RCC 7860 (cell line): ENCODE measurements around the gene PPP1R9B.

Experiments used
- DNase-seq: peaks from one replicate; pipeline ENCODE4 v3.0.0-alpha.2; 2015; ENCODE audit warnings: low spot score
- FAIRE-seq: peaks from 2 replicates; lab custom pipeline; 2012; peaks lifted over from hg19 to GRCh38; lab: Jason Lieb, UNC

Gene PPP1R9B

GRCh38 chr17:50129728-50130558 lies 20.5 kb downstream of the PPP1R9B start, which contains the start of gene SAMD14:
SAMD14 (minus strand) TSS chr17:50130160; CDS start chr17:50124959, 5,201 bp downstream.
- FAIRE-seq (no peak), DNase-seq (no peak)

GRCh38 chr17:50129353-50129727 lies 21.1 kb downstream of the PPP1R9B start:
- FAIRE-seq, result no peak
- DNase-seq, result no peak

GRCh38 chr17:50128441-50129352 lies 21.8 kb downstream of the PPP1R9B start:
- DNase-seq, result no peak
- FAIRE-seq, result no peak

- no peak for FAIRE-seq
Observed at GRCh38 chr17:50127697-50128361, 22.6 kb downstream of the PPP1R9B start.

GRCh38 chr17:50125420-50125997 lies 25.0 kb downstream of the PPP1R9B start:
- FAIRE-seq, result no peak
- no peak for DNase-seq

More at GRCh38 chr17:50127697-50128361, 22.6 kb downstream of the PPP1R9B start:
- DNase-seq, result peak; percentile 45

- FAIRE-seq (peak; percentile 8), DNase-seq (peak; percentile 24)
Observed at GRCh38 chr17:50123649-50124349, 26.7 kb downstream of the PPP1R9B start.

- no peak for DNase-seq
- no peak for FAIRE-seq
Observed at GRCh38 chr17:50122945-50123344, 27.5 kb downstream of the PPP1R9B start.

- DNase-seq (no peak), FAIRE-seq (no peak)
Observed at GRCh38 chr17:50120475-50121253, 29.8 kb downstream of the PPP1R9B start.

GRCh38 chr17:50118828-50119218 lies 31.7 kb downstream of the PPP1R9B start:
- FAIRE-seq (no peak), DNase-seq (no peak)

GRCh38 chr17:50118076-50118827 lies 32.2 kb downstream of the PPP1R9B start:
- no peak for DNase-seq
- no peak for FAIRE-seq

- no peak for FAIRE-seq
Observed at GRCh38 chr17:50117202-50118051, 33.0 kb downstream of the PPP1R9B start.

GRCh38 chr17:50115756-50116155 lies 34.7 kb downstream of the PPP1R9B start:
- DNase-seq, result no peak
- FAIRE-seq, result no peak

More at GRCh38 chr17:50117202-50118051, 33.0 kb downstream of the PPP1R9B start:
- no peak for DNase-seq

- FAIRE-seq (no peak), DNase-seq (peak; percentile 36)
Observed at GRCh38 chr17:50114849-50115357, 35.6 kb downstream of the PPP1R9B start.

- DNase-seq (no peak), FAIRE-seq (no peak)
Observed at GRCh38 chr17:50114401-50114800, 36.1 kb downstream of the PPP1R9B start.

- DNase-seq (no peak), FAIRE-seq (no peak)
Observed at GRCh38 chr17:50113624-50114320, 36.7 kb downstream of the PPP1R9B start.

GRCh38 chr17:50112694-50113093 lies 37.8 kb downstream of the PPP1R9B start:
- DNase-seq (no peak), FAIRE-seq (no peak)
